Hair follicle dermal papilla cell (primary cell): ENCODE measurements around the gene WDR20. TPM values are rescaled to one million over a fixed set of nuclear protein-coding genes. Genes with fewer than 3 reads are reported as not detected.

Experiments
- total RNA-seq: library from RNA; depleted of rRNA; stranded (reverse); fragments of >200 nt; gene quantifications from 2 replicates; pipeline ENCODE4 v1.2.3, GENCODE V29; 2012

The WDR20 gene
- total RNA-seq = 19.1 and 21.9 TPM in 2 replicates

GRCh38 chr14:102139286-102140026, at the start of gene WDR20:
WDR20 (plus strand) TSS chr14:102139897; CDS start chr14:102139924, 27 bp downstream.

Other genes with a start within 250 kb of the WDR20 start
- 471 and 484 TPM in 2 replicates for gene DYNC1H1, start 175.3 kb upstream of the WDR20 start, total RNA-seq
- gene HSP90AA1, start 52.9 kb upstream of the WDR20 start, total RNA-seq = 122 and 159 TPM in 2 replicates
- gene MOK, start 165.3 kb downstream of the WDR20 start, total RNA-seq = 13.8 and 15.3 TPM in 2 replicates
- gene ZNF839, start 179.8 kb downstream of the WDR20 start, total RNA-seq = 6.4 and 10.7 TPM in 2 replicates
- gene CINP, start 223.0 kb downstream of the WDR20 start, total RNA-seq = 30.2 and 31.3 TPM in 2 replicates
- 20.3 and 24.0 TPM in 2 replicates for gene TECPR2, start 223.0 kb downstream of the WDR20 start, total RNA-seq